HepG2 (cell line): ENCODE data around the gene PCARE. TPM values are rescaled to one million over a fixed set of nuclear protein-coding genes. Genes with fewer than 3 reads are reported as not detected.

Experiments used
- ATAC-seq: fragments of 200-7000 bp; cut with Tn5 transposase; 3 replicates; pipeline ENCODE4 v1.9.1; 2020; ENCODE audit warnings: mild to moderate bottlenecking, moderate library complexity
- BruUV-seq: library from RNA; stranded (reverse); fragments of 400-500 nt; replicated peaks from 2 replicates; lab custom pipeline; 2021; lab: Mats Ljungman, UMichigan
- CTCF ChIA-PET: fragments of 300-600 bp; formaldehyde crosslinking; extraction: SDS; loops from one replicate; lab custom pipeline; 2021; ENCODE audit warnings: low total read pairs, inconsistent platforms, low intra/inter-chr PET ratio; lab: Yijun Ruan, JAX
- POLR2A ChIA-PET: fragments of 350-600 bp; sonication (Branson Sonifier 250); formaldehyde crosslinking; loops from one replicate; lab custom pipeline; 2020; ENCODE audit warnings: antibody characterized with exemption, inconsistent platforms; lab: Yijun Ruan, JAX
- DNase-seq: peaks from one replicate; pipeline ENCODE4 v3.0.0-alpha.2; 2015; ENCODE audit warnings: low spot score
- FAIRE-seq: peaks from 3 replicates; lab custom pipeline; 2011; peaks lifted over from hg19 to GRCh38; lab: Jason Lieb, UNC
- H2AFZ ChIP-seq: one replicate; pipeline ENCODE4 v1.6.1; 2011; ENCODE audit warnings: low read length, inconsistent platforms
- H3K27ac ChIP-seq: fragments of 300-600 bp; 3 replicates; pipeline ENCODE4 v1.8.0; 2011; ENCODE audit warnings: mixed run types, mild to moderate bottlenecking, mixed read lengths, low read length, inconsistent platforms; ENCODE audit not compliant: insufficient read depth; ENCODE audit errors: extremely low read length
- H3K27me3 ChIP-seq, 2 experiments: fragments of 200-600 bp in 1 of 2; 2 replicates in 1 of 2; 3 replicates in 1 of 2; pipeline versions ENCODE4 v1.6.0 to v1.8.0; 2011; ENCODE audit warnings: low read length in 2 of 2, mild to moderate bottlenecking in 2 of 2, moderate library complexity in 2 of 2, inconsistent platforms in 1 of 2; ENCODE audit not compliant: insufficient read depth in 2 of 2, control insufficient read depth in 1 of 2
- H3K36me3 ChIP-seq, 2 experiments: fragments of 200-600 bp in 1 of 2; replicated peaks in 1 of 2; 2 replicates in 1 of 2; 3 replicates in 1 of 2; pipeline versions ENCODE4 v1.5.1 to v1.8.0; 2011; ENCODE audit warnings: low read length in 2 of 2, inconsistent platforms in 1 of 2; ENCODE audit not compliant: insufficient read depth in 2 of 2, control insufficient read depth in 1 of 2
- H3K4me1 ChIP-seq: 2 replicates; pipeline ENCODE4 v1.5.1; 2012; ENCODE audit warnings: low read length, inconsistent platforms; ENCODE audit not compliant: insufficient read depth
- H3K4me2 ChIP-seq: 2 replicates; pipeline ENCODE4 v1.6.0; 2011; ENCODE audit warnings: low read depth, low read length, inconsistent platforms
- H3K4me3 ChIP-seq, 3 experiments: fragments of 200-600 bp in 1 of 3; sonication (generic), shearing (Covaris generic) in 1 of 3; replicated peaks in 1 of 3; 2 replicates each; pipeline ENCODE4 v1.5.1; 2011 to 2016; ENCODE audit warnings: low read length in 3 of 3, inconsistent platforms in 2 of 3, low read depth in 2 of 3, mild to moderate bottlenecking in 2 of 3, control low read depth in 1 of 3, mixed read lengths in 1 of 3; ENCODE audit not compliant: insufficient read depth in 1 of 3
- H3K79me2 ChIP-seq: one replicate; pipeline ENCODE4 v1.6.1; 2011; ENCODE audit warnings: low read length, inconsistent platforms; ENCODE audit not compliant: insufficient read depth
- H3K9ac ChIP-seq: 2 replicates; pipeline ENCODE4 v1.6.0; 2011; ENCODE audit warnings: mild to moderate bottlenecking, low read depth, low read length, inconsistent platforms; ENCODE audit not compliant: insufficient read depth
- H3K9me3 ChIP-seq: 2 replicates; pipeline ENCODE4 v1.5.1; 2012; ENCODE audit warnings: mild to moderate bottlenecking, low read length
- H4K20me1 ChIP-seq: 2 replicates; pipeline ENCODE4 v1.6.0; 2011; ENCODE audit warnings: inconsistent platforms, mild to moderate bottlenecking, low read length, moderate library complexity; ENCODE audit not compliant: insufficient read depth
- ATAD3A ChIP-seq: sonication (generic); formaldehyde crosslinking; IDR thresholded peaks from 2 replicates; pipeline ENCODE4 v1.4.0; 2020; ENCODE audit warnings: missing genetic modification reagents
- ATF5 ChIP-seq: sonication (generic); formaldehyde crosslinking; IDR thresholded peaks from 2 replicates; pipeline ENCODE4 v1.4.0; 2020; ENCODE audit warnings: mild to moderate bottlenecking, low read depth, missing genetic modification reagents
- CBX2 ChIP-seq, 2 experiments: fragments of 200-600 bp in 1 of 2; sonication (generic); formaldehyde crosslinking in 1 of 2; IDR thresholded peaks; 2 replicates each; pipeline versions ENCODE4 v1.7.0 to v1.8.1; 2018 to 2022; ENCODE audit warnings: low read depth in 2 of 2, low read length in 1 of 2, mild to moderate bottlenecking in 1 of 2, missing genetic modification reagents in 1 of 2
- HMG20B ChIP-seq: conservative IDR thresholded peaks from 2 replicates; pipeline ENCODE4 v1.6.1; 2016; ENCODE audit warnings: missing genetic modification reagents, missing compliant biosample characterization
- PATZ1 ChIP-seq: sonication (generic); formaldehyde crosslinking; IDR thresholded peaks from 2 replicates; pipeline ENCODE4 v1.4.0; 2020; ENCODE audit warnings: missing genetic modification reagents
- RAD51 ChIP-seq: fragments of 450-650 bp; IDR thresholded peaks from 2 replicates; pipeline ENCODE4 v1.6.1; 2016; ENCODE audit warnings: borderline replicate concordance
- SATB2 ChIP-seq: sonication (generic); formaldehyde crosslinking; IDR thresholded peaks from 2 replicates; pipeline ENCODE4 v1.5.0; 2020; ENCODE audit warnings: missing genetic modification reagents
- STAT5B ChIP-seq: sonication (generic); formaldehyde crosslinking; IDR thresholded peaks from 2 replicates; pipeline ENCODE4 v1.4.0; 2020; ENCODE audit warnings: missing genetic modification reagents
- ZBTB1 ChIP-seq: sonication (generic); formaldehyde crosslinking; IDR thresholded peaks from 2 replicates; pipeline ENCODE4 v1.4.0; 2020; ENCODE audit warnings: missing genetic modification reagents, borderline replicate concordance
- ZFP36L1 ChIP-seq: sonication (generic); formaldehyde crosslinking; IDR thresholded peaks from 2 replicates; pipeline ENCODE4 v1.8.0; 2022; ENCODE audit warnings: mild to moderate bottlenecking, missing genetic modification reagents, moderate library complexity
- ZNF512B ChIP-seq: sonication (generic); formaldehyde crosslinking; IDR thresholded peaks from 2 replicates; pipeline ENCODE4 v1.5.1; 2020; ENCODE audit warnings: missing genetic modification reagents, mild to moderate bottlenecking, borderline replicate concordance
- ZNF644 ChIP-seq: IDR thresholded peaks from 2 replicates; pipeline ENCODE4 v1.6.1; 2016; ENCODE audit warnings: low read depth
- ZNF746 ChIP-seq: sonication (generic); formaldehyde crosslinking; IDR thresholded peaks from 2 replicates; pipeline ENCODE4 v1.8.0; 2022; ENCODE audit warnings: mild to moderate bottlenecking, missing genetic modification reagents
- ZNF850 ChIP-seq: sonication (generic); formaldehyde crosslinking; conservative IDR thresholded peaks from 2 replicates; pipeline ENCODE4 v1.9.0; 2021; ENCODE audit warnings: mild to moderate bottlenecking, missing genetic modification reagents
- WGBS: methylation state at CpG from one replicate; pipeline ENCODE4 v1.1.6; 2017; ENCODE audit warnings: low lambda C conversion rate; 5-methylcytosine and 5-hydroxymethylcytosine counted together
- in situ Hi-C: cut with HindIII; loops from 2 replicates; pipeline ENCODE4 v1.10.0; 2017; ENCODE audit warnings: low pct_unique_long_range_greater_than_20kb; ENCODE audit not compliant: extremely low pct_ligation_motif_present
- intact Hi-C: fragments of 100-400 bp; cut with micrococcal nuclease; formaldehyde crosslinking; loops from one replicate; pipeline ENCODE4 v1.10.0; 2022; ENCODE audit not compliant: unreplicated experiment
- polyA plus RNA-seq, 8 experiments: library from polyadenylated mRNA; depleted of rRNA in 3 of 8; stranded (reverse) in 7 of 8; unstranded in 1 of 8; fragments of >200 nt; fragmentation: Illumina TruSeq in 4 of 8; extraction: Trizol in 4 of 8; gene quantifications; 2 replicates each; pipeline versions ENCODE4 v1.2.1 to v1.2.3, GENCODE V29; 2011 to 2016; ENCODE audit warnings: low read depth in 4 of 8, missing spikeins in 1 of 8, mixed read lengths in 1 of 8; ENCODE audit not compliant: insufficient read depth in 1 of 8
- total RNA-seq, 5 experiments: library from RNA; depleted of rRNA; stranded (reverse); fragments of >200 nt; fragmentation: Illumina TruSeq; extraction: Trizol; gene quantifications; 2 replicates each; pipeline ENCODE4 v1.2.3, GENCODE V29; 2016; ENCODE audit warnings: low read depth in 1 of 5
- TF ChIP-seq, protein P1 (sequence below): IDR thresholded peaks from 2 replicates; pipeline ENCODE4 v1.6.1; 2016; ENCODE audit warnings: low read depth
- TF ChIP-seq, protein P2 (sequence below): sonication (generic); formaldehyde crosslinking; IDR thresholded peaks from 2 replicates; pipeline ENCODE4 v1.5.0; 2020; ENCODE audit warnings: mild to moderate bottlenecking, missing genetic modification reagents, moderate library complexity

Gene PCARE
- total and polyA plus RNA-seq, 2 of the 13 experiments (the other 11 are each of a cell fraction or from before 2014, with no cell fraction given), result not detected

DNA sequence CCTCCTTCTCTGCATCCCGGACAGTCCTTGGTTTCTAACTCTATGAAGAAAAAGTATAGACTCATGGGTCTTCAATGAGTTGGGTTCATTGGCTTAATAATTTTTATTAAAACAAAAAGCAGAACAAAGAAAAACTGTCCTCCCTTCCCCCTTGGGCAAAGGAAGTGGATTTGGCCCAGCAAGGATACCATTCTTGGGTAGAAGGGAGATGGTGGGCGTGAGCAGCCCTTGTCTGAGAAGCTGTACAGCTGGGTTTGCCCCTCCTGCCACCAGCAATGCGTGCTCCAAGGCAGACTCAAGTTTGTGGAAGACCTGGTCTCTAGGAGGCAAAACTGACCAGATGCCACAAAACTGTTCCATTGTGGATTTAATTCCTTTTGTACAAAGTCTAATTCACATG lies 12.7 kb downstream of the PCARE start:
- no peak overlapping the region for H3K4me2 ChIP-seq
- H3K9me3 ChIP-seq, result no peaks in the 10 kb centered on the region
- no peaks in the 10 kb centered on the region for H3K79me2 ChIP-seq
- ATAC-seq (no peak), FAIRE-seq (no peak), DNase-seq (no peak)
- no peak overlapping the region for H2AFZ ChIP-seq
- intact Hi-C loops (no loop called here), in situ Hi-C loops (no loop called here)
- POLR2A ChIA-PET, result no interaction called here
- CTCF ChIA-PET, result no interaction called here
- H3K4me1 ChIP-seq, result no peaks in the 10 kb centered on the region
- H3K27me3 ChIP-seq, result peaks cover 2 to 66% of the 10 kb centered on the region in 2 experiments; a peak in 3 of 5 replicates
- no peak overlapping the region for H3K4me3 ChIP-seq
- no peak overlapping the region for H3K9ac ChIP-seq
- no peaks in the 10 kb centered on the region for H3K36me3 ChIP-seq
- no peaks in the 10 kb centered on the region for H4K20me1 ChIP-seq
- 19% methylated on average over 3 of the region's 3 CpGs for WGBS
- H3K27ac ChIP-seq, result no peak overlapping the region
- no TSS peak for BruUV-seq
- no peak for TF ChIP-seq HMG20B (CRISPR knock-in tag)
- TF ChIP-seq ZNF746 (CRISPR knock-in tag), result no peak
- TF ChIP-seq RAD51, result no peak
- no peak for TF ChIP-seq ATAD3A (CRISPR knock-in tag)
- TF ChIP-seq ZBTB1 (CRISPR knock-in tag), result no peak
- TF ChIP-seq SATB2 (CRISPR knock-in tag), result no peak
- TF ChIP-seq, protein P1, sequence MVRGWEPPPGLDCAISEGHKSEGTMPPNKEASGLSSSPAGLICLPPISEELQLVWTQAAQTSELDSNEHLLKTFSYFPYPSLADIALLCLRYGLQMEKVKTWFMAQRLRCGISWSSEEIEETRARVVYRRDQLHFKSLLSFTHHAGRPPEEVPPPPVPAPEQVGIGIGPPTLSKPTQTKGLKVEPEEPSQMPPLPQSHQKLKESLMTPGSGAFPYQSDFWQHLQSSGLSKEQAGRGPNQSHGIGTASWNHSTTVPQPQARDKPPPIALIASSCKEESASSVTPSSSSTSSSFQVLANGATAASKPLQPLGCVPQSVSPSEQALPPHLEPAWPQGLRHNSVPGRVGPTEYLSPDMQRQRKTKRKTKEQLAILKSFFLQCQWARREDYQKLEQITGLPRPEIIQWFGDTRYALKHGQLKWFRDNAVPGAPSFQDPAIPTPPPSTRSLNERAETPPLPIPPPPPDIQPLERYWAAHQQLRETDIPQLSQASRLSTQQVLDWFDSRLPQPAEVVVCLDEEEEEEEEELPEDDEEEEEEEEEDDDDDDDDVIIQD (CRISPR knock-in tag), result no peak
- no peak for TF ChIP-seq ZNF850 (CRISPR knock-in tag)
- TF ChIP-seq, protein P2, sequence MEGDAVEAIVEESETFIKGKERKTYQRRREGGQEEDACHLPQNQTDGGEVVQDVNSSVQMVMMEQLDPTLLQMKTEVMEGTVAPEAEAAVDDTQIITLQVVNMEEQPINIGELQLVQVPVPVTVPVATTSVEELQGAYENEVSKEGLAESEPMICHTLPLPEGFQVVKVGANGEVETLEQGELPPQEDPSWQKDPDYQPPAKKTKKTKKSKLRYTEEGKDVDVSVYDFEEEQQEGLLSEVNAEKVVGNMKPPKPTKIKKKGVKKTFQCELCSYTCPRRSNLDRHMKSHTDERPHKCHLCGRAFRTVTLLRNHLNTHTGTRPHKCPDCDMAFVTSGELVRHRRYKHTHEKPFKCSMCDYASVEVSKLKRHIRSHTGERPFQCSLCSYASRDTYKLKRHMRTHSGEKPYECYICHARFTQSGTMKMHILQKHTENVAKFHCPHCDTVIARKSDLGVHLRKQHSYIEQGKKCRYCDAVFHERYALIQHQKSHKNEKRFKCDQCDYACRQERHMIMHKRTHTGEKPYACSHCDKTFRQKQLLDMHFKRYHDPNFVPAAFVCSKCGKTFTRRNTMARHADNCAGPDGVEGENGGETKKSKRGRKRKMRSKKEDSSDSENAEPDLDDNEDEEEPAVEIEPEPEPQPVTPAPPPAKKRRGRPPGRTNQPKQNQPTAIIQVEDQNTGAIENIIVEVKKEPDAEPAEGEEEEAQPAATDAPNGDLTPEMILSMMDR, result no peak
- no peak for TF ChIP-seq ATF5 (CRISPR knock-in tag)
- no peak for TF ChIP-seq ZFP36L1 (CRISPR knock-in tag)
- TF ChIP-seq PATZ1 (CRISPR knock-in tag), result no peak
- TF ChIP-seq ZNF512B (CRISPR knock-in tag), result no peak
- no peak for TF ChIP-seq CBX2 (IDR thresholded peaks at IDR 0.05; ENCODE audit: low read depth, low read length)
- no peak for TF ChIP-seq CBX2 (CRISPR knock-in tag; IDR thresholded peaks at IDR 0.05; ENCODE audit: low read depth)
- TF ChIP-seq STAT5B (CRISPR knock-in tag), result no peak
- TF ChIP-seq ZNF644, result no peak
